Measurements from ENCODE around the gene UGP2.

UGP2 gene

GRCh38 chr2:63840081-63840784, 1.5 kb upstream of the UGP2 start:
- Histone ChIP-seq H3K4me2 (peak overlapping the region; percentile 81), H3K79me2 (ENCODE audit: insufficient read depth, low read depth) (peaks cover 35% of the 10 kb centered on the region), H2AFZ (ENCODE audit: low read depth) (peak overlapping the region; percentile 90), H3K9ac (peak overlapping the region; percentile 89), H4K20me1 (ENCODE audit: insufficient read depth) (peaks cover 5% of the 10 kb centered on the region; the same call in 1 of the 2 replicates), H3K27ac (peak overlapping the region; percentile 87), H3K4me3 (IDR thresholded peaks at IDR 0.05; ENCODE audit: insufficient read depth, low read depth, low read length) (peak overlapping the region; percentile 79), H3K27me3 (ENCODE audit: insufficient read depth, low read depth) (no peaks in the 10 kb centered on the region), H3K4me1 (ENCODE audit: low read depth, poor library complexity, severe bottlenecking) (peaks cover 23% of the 10 kb centered on the region), H3K36me3 (ENCODE audit: insufficient read depth) (no peaks in the 10 kb centered on the region)
- TF ChIP-seq CTCF (conservative IDR thresholded peaks at IDR 0.05; ENCODE audit: low read depth, low read length) = no peak; the same call in 1 of the 2 replicates

GRCh38 chr2:63840785-63841253, 877 bp upstream of the UGP2 start:
- peaks cover 40% of the 10 kb centered on the region for H3K79me2 ChIP-seq (ENCODE audit: insufficient read depth, low read depth)
- no peaks in the 10 kb centered on the region for H3K36me3 ChIP-seq (ENCODE audit: insufficient read depth)
- TF ChIP-seq CTCF (conservative IDR thresholded peaks at IDR 0.05; ENCODE audit: low read depth, low read length) = no peak
- H3K27me3 ChIP-seq (ENCODE audit: insufficient read depth, low read depth) = no peaks in the 10 kb centered on the region
- peaks cover 23% of the 10 kb centered on the region for H3K4me1 ChIP-seq (ENCODE audit: low read depth, poor library complexity, severe bottlenecking)
- H3K9ac ChIP-seq = peak overlapping the region; percentile 89
- peak overlapping the region; percentile 81; the same call in 1 of the 2 replicates for H3K4me2 ChIP-seq
- peak overlapping the region; percentile 79 for H3K4me3 ChIP-seq (IDR thresholded peaks at IDR 0.05; ENCODE audit: insufficient read depth, low read depth, low read length)
- peak overlapping the region; percentile 90 for H2AFZ ChIP-seq (ENCODE audit: low read depth)
- peak overlapping the region; percentile 87 for H3K27ac ChIP-seq
- peaks cover 5% of the 10 kb centered on the region; the same call in 1 of the 2 replicates for H4K20me1 ChIP-seq (ENCODE audit: insufficient read depth)

GRCh38 chr2:63842149-63843061, 709 bp downstream of the UGP2 start:
- no peak for TF ChIP-seq CTCF (conservative IDR thresholded peaks at IDR 0.05; ENCODE audit: low read depth, low read length)
- Histone ChIP-seq H3K27me3 (ENCODE audit: insufficient read depth, low read depth) (no peaks in the 10 kb centered on the region), H3K4me3 (IDR thresholded peaks at IDR 0.05; ENCODE audit: insufficient read depth, low read depth, low read length) (peak overlapping the region; percentile 96), H3K4me1 (ENCODE audit: low read depth, poor library complexity, severe bottlenecking) (peaks cover 23% of the 10 kb centered on the region), H3K27ac (peak overlapping the region; percentile 87; the same call in 1 of the 2 replicates), H3K79me2 (ENCODE audit: insufficient read depth, low read depth) (peaks cover 56% of the 10 kb centered on the region), H3K4me2 (peak overlapping the region; percentile 79), H4K20me1 (ENCODE audit: insufficient read depth) (peaks cover 5% of the 10 kb centered on the region; the same call in 1 of the 2 replicates), H2AFZ (ENCODE audit: low read depth) (peak overlapping the region; percentile 90; the same call in 1 of the 2 replicates), H3K36me3 (ENCODE audit: insufficient read depth) (no peaks in the 10 kb centered on the region), H3K9ac (peak overlapping the region; percentile 89; the same call in 1 of the 2 replicates)

GRCh38 chr2:63843093-63843492, 1.4 kb downstream of the UGP2 start:
- no peak overlapping the region for H2AFZ ChIP-seq (ENCODE audit: low read depth)

More at GRCh38 chr2:63843093-63843492, 1.4 kb downstream of the UGP2 start:
- TF ChIP-seq CTCF (conservative IDR thresholded peaks at IDR 0.05; ENCODE audit: low read depth, low read length) = no peak
- peaks cover 23% of the 10 kb centered on the region for H3K4me1 ChIP-seq (ENCODE audit: low read depth, poor library complexity, severe bottlenecking)
- H3K27ac ChIP-seq = no peak overlapping the region
- no peak overlapping the region for H3K4me3 ChIP-seq (IDR thresholded peaks at IDR 0.05; ENCODE audit: insufficient read depth, low read depth, low read length)
- peaks cover 56% of the 10 kb centered on the region for H3K79me2 ChIP-seq (ENCODE audit: insufficient read depth, low read depth)
- peaks cover 5% of the 10 kb centered on the region; the same call in 1 of the 2 replicates for H4K20me1 ChIP-seq (ENCODE audit: insufficient read depth)
- H3K4me2 ChIP-seq = peak overlapping the region; percentile 79
- no peaks in the 10 kb centered on the region for H3K27me3 ChIP-seq (ENCODE audit: insufficient read depth, low read depth)
- no peak overlapping the region for H3K9ac ChIP-seq
- H3K36me3 ChIP-seq (ENCODE audit: insufficient read depth) = no peaks in the 10 kb centered on the region

Data from KMS-11 (cell line).